Ovary (tissue), 3 donors: Measurements from ENCODE around the gene PPIL4.

Experiments
- CTCF ChIP-seq, 3 donors: fragments of 450-650 bp in 2 of 3; fragments of 200-600 bp in 1 of 3; IDR thresholded peaks; one replicate each; pipeline versions ENCODE4 v1.5.1 to v1.8.0; 2016 to 2022; ENCODE audit warnings: antibody characterized with exemption in 3 of 3, mild to moderate bottlenecking in 1 of 3
- EP300 ChIP-seq: sonication (generic); formaldehyde crosslinking; IDR thresholded peaks from one replicate; pipeline ENCODE4 v1.6.1; 2017; ENCODE audit warnings: antibody characterized with exemption
- donor health status: DM: no; HTN: no; CAD: no.

- TF ChIP-seq EP300 (no peak), CTCF (IDR thresholded peaks at IDR 0.05) (no peak)
Observed at GRCh38 chr6:149484733-149485700, 60.8 kb downstream of the PPIL4 start, which contains the start of gene ZC3H12D.
